CD4-positive, alpha-beta T cell treated with Interleukin-12 subunit alpha and Interleukin-12 subunit beta, for 1 hour (primary cell): Measurements from ENCODE around the gene WNT3.
"Not testable (repeated sequence)": the region's sequence is repeated elsewhere in the genome, so short reads cannot be mapped to it uniquely, and the experiment has no call there.

Experiments used
- DNase-seq: peaks from one replicate; pipeline ENCODE4 v3.0.0-alpha.2; 2020

Gene WNT3, protein sequence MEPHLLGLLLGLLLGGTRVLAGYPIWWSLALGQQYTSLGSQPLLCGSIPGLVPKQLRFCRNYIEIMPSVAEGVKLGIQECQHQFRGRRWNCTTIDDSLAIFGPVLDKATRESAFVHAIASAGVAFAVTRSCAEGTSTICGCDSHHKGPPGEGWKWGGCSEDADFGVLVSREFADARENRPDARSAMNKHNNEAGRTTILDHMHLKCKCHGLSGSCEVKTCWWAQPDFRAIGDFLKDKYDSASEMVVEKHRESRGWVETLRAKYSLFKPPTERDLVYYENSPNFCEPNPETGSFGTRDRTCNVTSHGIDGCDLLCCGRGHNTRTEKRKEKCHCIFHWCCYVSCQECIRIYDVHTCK

DNA sequence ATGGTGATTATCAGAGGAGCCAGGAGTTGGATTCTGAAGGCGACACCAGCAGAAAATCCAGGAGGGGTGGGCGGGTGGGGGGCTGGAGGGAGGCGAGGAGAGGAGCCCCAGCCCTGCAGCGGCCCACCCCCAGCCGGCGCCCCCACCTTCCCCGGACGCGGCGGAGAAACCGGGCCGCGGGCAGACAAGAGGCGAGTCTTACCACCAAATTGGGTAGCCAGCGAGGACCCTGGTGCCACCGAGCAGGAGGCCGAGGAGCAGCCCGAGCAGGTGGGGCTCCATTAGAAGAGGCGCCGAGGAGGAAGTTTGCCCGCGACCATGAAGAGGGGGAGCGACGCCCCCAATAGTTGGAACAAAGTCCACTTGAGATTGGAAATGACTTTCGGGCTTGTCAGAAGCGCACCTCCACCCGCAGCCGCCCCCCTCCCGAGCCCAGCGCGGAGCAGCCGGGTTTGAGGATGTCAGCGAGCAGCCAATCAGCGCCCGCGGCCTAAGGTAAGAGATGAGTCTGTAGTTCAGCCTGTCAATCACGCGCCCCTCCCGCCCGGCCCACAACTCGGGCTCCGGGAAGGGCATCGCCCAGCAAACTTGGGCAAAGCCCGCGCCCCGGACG is at the start of gene WNT3:
Gene WNT3, minus strand, starts transcription at position 377 of the 613 bp plus-strand sequence. Its CDS starts 95 bp downstream, at position 282.
- peak; percentile 53 for DNase-seq

DNA sequence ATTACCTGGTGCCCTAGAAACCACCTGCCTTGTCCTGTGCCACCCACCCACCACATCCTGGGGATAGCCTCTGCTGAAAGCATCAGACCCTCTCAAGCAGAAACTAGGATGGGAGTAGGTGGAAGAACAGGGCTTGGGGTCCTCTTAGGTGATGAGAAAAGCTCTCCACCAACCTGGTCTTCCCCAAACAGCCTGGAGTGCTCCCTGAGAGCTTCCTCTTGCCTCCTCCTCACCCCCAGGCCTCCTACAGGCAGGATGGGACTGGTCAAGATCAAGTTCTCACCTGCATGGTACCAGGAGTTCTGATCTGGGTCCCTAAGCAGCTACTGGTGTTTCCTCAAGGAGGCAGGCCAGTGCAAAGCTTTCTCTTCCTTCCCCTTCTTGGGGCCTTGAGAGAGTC is 48.3 kb upstream of the WNT3 start:
- no peak for DNase-seq

DNA sequence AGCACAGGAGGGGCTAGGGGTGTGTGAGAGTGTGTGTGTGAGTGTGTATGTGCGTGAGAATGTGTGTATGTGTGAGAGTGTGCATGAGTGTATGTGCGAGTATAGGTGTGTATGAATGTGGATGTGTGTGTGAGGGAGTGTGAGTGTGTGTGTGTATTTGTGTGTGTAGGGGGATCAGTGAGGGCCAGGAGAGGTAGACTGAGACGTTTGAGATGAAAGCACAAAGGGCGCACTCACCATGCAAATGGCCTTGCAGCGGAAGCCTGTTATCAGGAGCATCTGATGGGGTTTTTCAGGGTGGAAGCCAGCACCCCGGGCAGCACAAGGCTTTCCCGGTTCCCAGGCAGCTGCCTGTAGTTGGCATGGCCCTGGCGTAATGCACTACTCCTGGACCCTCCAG is 47.8 kb upstream of the WNT3 start:
- DNase-seq = no peak

DNA sequence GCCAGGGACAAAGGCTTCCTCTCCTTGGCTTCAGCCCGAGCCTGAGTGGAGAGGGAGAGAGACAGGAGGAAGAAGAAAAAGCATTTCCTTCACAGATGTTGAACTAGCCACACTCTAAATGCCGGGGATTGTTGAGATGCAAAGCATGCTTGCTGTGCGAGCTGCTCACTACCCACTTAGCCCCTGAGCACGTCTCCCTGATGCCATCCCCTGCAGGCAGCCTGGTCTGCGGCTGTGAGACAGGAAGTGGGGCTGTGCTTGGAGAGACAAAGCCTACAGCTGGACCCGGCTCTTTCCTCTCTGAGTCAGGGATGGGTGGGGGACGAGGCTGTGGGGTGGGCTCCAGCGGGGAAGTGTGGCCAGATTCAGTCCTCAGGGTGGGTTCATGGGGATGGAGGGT is 46.6 kb upstream of the WNT3 start:
- no peak for DNase-seq

DNA sequence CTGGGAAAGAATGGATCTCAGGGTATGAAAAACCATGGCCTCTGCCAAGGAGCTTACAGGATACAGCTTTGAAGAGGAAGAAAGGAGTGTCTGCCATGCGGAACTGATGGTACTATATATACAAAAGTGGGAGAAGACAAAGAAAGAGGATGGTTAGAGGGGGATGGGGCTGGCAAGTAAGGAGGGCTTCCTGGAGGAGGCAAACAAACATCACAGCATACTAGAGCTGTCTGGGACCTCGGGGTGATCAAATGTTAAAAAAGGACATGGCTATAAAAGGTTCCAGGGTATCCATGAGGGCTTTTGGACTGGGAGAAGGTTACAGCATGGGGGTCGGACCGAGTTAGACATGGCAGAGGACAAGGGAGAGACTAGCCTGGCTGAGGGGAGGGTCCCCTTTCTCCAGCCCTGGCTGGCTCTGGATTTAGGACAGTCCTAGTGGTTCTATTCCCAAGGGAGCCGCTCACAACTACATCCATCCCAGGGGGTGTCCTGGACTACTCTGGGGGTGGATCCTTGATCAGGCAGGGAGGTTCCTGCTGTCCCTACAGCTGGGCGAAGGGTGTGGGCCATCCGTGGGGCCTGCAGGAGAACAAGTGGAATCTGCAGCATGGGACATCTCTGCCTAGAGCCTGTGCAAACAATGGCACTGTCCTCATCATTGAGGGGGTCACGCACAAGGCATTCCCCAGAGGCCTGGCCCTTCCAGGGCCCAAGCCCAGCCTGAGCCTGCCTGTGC is 45.1 kb upstream of the WNT3 start:
- DNase-seq = no peak

DNA sequence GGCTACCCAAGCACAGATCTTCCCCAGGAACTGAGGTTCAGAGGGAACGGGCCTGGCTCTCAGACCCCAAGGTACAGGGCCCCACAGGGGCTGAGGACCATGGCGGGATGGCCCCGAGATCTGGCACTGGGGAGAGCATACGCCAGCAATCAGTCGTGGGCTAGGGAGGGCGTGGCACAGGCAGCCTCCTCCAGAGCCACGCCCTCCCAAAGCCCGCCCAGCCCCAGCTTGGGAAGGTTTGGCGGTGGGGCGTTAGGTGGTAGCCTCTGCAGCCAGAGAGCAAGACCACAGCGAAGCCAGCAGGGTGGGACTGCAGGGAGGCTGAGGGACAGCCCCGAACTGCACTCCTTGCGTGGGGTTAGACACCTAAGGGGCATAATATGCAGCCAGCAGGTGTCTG is 44.5 kb upstream of the WNT3 start:
- no peak for DNase-seq

DNA sequence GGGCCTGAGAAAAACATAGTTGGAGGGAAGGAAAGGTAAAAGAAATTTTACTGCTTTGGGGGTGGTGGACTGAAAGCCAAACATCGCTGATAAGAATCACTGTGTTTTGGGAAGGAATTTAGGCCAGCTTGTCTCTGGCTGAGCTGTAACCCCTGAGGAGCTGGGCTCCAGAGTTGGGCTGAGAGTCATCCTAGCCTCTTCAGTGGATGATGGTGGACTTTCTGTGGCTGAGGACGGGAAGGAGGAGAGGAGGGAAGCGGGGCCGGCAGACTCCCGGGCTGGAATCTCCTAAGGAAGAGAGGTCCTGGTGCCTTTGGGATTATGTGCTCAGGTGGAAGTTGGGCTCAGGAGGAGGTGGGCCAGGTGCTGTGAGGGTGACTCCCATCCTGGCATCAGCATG is 41.5 kb upstream of the WNT3 start:
- no peak for DNase-seq

DNA sequence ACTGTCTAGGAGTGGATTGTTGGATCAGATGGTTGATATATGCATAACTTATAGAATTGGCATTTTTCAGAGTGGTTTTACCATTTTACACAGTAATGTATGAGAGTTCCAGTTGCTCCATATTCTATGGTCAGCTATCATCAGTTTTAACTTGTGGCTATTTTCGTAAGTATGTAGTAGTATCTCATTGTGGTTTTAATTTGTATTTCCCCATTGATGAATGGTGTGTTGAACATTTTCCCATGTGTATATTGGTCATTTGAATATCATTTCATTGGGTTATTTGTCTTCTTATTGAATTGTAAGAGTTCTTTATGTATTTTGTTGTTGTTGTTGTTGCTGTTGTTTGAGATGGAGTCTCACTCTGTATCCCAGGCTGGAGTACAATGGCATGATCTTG is 39.1 kb upstream of the WNT3 start:
- no peak for DNase-seq

DNA sequence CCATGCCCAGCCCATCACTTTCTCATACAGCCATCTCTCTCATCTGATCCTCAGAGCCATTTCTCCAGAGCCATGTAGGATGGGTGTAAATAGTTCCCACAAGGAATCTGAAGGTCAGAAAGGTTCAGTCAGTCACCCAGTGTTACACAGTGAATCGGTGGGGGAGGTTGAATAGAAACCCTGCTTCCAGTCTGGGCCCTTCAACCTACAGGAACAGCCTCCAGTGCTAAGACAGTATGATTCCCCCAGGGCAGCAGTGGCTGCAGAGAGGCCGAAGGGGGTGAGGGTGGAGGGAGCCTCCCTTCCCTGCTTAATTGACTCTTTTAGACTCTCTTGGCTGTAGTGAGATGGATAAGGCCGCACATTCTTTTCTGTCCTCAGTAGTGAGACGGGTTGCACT is 36.5 kb upstream of the WNT3 start:
- DNase-seq = no peak

DNA sequence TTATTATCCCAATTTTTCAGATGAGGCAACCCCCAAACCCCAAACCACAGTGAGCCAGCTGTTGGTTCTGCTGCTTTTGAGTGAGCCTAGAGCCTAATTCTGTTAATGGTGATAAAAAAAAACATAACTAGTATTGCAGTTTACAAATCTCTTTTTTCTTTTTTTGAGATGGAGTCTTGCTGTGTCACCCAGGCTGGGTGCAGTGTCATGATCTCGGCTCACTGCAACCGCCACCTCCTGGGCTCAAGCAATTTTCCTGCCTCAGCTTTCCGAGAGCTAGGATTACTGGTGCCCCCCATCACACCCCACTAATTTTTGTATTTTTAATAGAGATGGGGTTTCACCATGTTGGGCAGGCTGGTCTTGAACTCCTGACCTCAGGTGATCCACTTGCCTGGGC is 36.0 kb upstream of the WNT3 start:
- no peak for DNase-seq

DNA sequence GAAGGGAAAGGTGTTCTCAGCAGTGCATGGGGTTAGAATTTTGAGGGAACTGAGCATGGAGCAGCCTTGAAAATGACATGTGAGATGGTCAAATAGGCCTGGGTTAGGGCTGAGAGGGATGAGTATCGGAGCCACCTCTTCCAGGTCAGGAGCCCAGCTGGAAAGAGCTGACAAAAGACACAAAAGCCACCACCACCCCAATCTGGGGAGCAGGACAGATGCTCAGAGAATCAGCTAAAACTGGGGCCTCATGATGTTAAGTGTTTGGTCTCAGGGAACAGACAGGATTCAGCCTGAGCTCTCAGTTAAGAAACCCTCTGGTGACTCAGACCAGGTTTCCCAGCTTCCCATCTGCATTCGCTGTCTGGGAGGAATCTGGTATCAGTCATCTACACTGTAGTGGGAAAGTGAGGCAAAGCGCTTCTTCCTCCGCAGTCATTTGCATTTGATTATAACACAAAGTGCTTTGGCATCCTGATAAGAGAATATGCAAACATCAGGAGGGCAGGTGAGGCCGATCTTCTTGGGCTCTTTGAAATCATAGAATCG is 35.5 kb upstream of the WNT3 start:
- no peak for DNase-seq

DNA sequence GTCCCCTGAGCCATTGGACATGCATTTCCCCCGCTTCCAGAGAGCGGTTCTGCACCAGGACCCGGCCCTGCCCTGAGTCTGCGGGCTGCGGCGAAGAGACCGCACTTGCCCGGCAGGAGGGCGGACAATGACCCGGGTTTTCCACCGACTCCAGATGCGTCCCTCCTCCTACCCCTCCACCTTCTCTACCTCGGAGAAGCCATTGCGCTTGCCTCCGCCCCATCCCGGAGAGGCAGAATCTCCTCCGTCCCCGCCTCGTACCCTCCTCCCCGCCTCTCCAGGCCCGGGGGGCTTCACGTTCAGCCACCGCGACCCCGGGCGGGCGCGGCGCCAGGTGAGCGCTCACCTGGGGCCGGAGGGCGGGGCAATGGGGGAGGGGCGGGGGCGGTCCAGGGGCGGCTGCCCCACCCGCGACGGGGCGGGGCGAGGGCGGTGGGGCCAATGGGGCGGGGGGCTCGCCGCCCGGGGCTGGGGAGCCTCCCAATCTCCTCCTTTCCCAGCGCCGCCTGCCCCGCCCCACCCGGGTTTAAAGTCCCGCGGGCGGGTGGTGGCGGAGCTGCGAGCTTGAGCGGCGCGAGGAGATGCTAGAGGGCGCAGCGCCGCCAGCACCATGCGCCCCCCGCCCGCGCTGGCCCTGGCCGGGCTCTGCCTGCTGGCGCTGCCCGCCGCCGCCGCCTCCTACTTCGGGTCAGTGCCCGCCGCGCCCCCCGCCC is 32.7 kb upstream of the WNT3 start, which contains the start of gene WNT9B:
Gene WNT9B, plus strand, starts transcription at position 555 of the 713 bp plus-strand sequence. Its CDS starts 56 bp downstream, at position 611.
- DNase-seq = peak; percentile 9

DNA sequence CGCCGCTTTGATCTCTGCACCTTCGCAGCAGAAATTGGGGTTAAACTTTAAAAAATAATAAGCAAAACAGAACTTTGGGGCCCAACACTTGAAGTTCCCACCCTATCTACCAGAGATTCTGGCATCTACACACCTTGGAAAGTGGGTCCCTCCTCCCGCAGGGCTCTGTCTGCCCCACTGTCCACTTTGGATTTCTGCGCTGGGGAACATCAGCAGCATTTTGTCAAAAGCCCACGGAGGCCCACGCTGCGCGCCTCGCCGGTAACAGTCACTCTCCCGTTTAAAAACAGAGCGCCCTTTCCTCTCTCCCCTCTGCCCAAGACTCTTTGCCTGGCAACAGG is 32.2 kb upstream of the WNT3 start:
- no peak for DNase-seq

DNA sequence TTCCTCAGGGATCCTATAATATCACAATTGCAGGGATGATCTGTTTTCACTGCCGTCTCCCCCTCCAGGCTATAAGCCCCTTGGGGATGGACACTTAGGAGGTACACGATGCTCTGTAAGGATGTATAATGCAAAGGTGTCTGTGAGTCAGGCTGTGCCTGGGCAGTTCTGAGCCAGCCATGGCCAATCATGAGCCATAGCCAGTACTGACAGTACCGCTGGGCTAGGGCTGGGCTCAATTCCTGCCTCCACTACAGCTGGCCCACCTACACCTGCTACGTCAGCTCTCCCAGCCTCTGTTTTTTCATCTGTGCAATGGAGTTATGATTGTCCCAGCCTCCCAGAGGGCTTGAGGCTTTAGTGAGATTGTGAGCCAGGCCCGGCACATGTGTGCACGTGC is 30.0 kb upstream of the WNT3 start:
- DNase-seq = no peak

DNA sequence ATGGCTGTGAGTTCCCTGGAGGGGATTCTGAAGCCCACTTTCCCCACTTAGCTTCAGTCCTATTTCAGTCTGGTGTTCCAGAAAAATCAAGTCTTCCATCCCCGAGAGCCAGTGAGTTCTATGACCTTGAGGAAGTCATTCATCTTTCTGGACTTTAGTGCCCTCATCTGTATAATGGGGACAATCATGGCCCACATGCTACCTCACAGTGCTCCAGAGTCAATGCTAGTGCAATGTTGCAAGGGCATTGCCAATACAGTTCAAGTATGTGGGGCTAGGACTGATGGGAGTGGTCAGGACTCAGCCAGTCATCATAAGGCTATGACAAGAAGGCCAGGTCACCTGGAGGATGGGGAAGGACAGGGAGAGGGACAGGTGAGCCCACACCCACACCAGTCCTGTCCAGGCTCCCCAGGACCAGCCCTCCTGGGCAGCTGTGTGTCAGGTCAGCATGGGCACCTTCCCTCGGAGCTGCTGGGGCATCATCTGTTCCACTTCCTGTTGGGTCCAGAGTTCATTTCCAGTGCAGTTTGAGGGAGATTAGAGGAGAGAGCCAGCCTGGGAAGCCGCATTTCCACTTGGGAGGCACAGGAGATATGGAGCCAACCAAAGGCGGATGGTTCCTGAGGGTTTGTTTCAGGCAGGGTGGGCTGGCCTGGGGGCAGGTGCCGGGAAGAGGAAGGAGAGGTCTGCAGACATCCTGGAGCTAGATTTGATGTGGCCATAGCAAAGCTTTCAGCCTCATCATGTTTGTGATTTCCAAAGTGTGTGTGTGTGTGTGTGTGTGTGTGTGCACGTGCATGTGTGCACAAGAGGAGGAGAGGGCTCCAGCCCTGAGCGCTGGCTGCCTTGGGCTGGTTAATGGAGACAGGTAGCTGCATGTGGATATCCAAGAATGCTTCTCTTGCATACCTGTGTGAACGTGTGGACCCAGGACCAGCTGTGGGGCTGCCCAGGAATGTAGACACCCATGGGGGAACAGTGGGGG is 29.0 kb upstream of the WNT3 start:
- no peak for DNase-seq

DNA sequence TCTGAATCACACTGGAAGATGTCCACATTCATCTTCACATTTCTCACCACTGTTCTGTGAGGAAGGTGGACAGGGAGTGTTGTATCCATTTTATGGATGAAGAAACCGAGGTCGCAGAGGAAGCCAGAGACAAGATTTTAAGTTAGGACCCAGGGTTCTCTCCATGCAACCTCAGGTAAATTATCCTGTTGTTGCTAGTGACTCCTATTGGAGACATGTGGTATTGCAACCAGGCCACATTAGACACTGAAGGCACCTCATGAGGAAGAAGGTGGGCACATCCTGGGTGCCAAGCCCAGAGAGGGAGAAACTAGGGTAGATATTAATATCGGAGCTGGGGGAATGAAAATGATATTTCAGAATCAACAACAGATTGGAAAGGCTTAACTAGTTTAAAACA is 24.3 kb upstream of the WNT3 start:
- DNase-seq = no peak

DNA sequence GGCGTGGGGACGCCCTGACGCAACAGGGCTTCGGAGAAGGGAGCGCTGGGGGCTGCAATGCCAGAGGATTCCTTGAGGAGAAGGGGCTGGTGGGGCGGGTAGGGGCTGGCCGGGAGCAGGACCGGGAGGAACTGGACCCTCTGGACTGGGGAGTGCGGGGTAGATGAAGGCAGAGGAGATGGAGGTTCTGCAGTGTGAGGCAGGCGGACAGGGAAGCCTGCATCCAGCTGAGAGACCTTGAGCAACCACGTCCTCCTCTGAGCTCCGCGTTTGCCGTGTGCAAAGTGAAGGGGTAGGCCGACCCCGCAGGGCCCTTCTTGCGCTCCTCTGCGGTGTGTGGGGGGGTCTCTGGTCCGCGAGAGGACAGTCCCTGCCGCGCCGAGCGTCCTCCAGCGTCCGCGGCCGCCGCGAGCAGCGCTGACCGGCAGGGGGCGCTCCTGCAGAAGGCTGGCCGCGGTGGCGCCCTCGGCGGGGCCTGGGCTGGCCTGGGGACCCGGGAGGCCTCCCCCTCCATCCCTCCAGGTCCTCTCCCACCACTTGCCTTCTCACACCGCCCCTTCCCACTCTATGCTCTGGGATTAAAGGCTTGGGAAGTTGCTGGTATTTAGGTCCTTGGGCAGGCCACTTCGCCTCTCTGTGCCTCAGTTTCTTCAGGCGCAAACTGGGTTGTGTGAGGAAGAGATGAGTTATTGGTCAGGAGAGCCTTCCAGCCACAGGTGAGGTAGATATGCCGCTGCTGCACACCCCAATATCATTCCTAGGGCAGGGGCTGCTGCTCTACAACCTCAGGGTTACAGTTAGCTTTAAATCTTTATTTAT is 23.3 kb upstream of the WNT3 start:
- DNase-seq = peak; percentile 26

DNA sequence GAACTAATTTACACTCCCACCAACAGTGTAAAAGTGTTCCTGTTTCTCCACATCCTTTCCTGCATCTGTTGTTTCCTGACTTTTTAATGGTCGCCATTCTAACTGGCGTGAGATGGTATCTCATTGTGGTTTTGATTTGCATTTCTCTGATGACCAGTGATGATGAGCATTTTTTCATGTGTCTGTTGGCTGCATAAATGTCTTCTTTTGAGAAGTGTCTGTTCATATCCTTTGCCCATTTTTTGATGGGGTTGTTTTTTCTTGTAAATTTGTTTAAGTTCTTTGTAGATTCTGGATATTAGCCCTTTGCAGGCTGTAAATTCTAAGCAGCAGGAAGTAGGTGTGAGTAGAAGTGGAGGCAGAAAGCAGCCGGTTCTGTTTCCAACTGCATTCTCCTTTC is 22.1 kb upstream of the WNT3 start:
- not testable (repeated sequence) for DNase-seq

DNA sequence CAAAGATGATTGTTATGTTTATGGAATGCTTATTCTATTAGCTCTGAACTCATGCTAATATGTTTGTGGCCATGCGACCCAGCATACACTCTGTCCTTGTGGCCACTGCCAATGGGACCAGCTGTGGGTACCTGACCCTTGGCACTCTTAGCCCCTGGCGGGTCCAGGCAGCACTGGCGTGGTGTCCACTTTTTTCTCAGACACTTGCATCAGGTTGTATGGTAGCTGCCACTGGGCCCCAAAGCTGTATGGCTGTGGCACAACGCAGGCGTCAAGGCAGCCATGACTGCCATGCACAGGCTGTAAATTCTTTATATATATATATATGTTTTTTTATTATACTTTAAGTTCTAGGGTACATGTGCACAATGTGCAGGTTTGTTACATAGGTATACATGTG is 20.7 kb upstream of the WNT3 start:
- no peak for DNase-seq

DNA sequence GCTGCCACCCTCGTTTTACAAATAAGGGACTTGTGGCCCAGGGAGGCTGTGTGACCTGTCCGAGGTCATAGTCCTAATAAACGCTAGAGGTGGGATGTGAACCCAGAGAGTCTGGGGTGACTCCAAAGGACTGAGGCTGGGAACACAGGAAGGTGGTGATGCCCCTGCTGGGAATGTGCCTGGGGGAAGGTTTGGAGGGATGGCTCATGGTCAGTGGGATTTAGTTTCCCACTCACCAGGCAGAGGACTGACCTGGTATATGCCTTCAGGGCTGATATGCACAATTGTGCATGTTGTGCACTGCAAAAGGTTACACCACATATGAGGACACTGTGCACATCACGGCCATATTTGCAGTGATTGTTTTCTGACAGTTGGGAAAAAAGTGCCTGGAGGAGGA is 19.0 kb upstream of the WNT3 start:
- no peak for DNase-seq

DNA sequence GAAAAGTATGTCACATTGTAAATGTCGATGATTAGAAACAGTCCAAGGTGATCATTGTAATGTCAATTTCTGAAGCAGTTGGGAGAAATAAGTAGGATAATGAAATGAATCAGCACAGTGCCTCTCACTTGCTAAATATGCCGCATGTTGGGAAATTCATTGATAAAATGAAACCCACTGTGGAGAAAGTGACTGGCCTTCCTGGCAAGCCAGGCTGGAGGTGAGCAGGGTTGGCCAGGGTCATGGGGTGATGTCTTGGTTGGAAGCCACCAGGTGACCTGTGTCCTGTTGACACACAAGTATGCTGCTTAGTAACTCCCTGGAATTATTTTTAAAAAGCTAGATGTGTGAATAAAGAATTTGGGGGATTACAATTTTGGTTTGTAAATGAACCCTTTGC is 18.0 kb upstream of the WNT3 start:
- DNase-seq = no peak
